ENCODE data around the gene TRPV6.

The TRPV6 gene

GRCh38 chr7:142886866-142887265 lies 1.3 kb upstream of the TRPV6 start:
- no peak for TF ChIP-seq CTCF (IDR thresholded peaks at IDR 0.05; ENCODE audit: control insufficient read depth, extremely low read depth, insufficient read depth)
- H3K4me3 ChIP-seq (ENCODE audit: low read depth, low read length), result no peak overlapping the region
- no peak for DNase-seq (ENCODE audit: low read depth)

- H3K4me3 ChIP-seq (ENCODE audit: low read depth, low read length), result peak overlapping the region; percentile 68
- no peak for TF ChIP-seq CTCF (IDR thresholded peaks at IDR 0.05; ENCODE audit: control insufficient read depth, extremely low read depth, insufficient read depth)
- no peak for DNase-seq (ENCODE audit: low read depth)
These were observed 1.3 kb downstream of the TRPV6 start for GRCh38 chr7:142884286-142884640.

GRCh38 chr7:142883571-142884285 lies 1.8 kb downstream of the TRPV6 start:
- peak overlapping the region; percentile 68 for H3K4me3 ChIP-seq (ENCODE audit: low read depth, low read length)
- no peak for DNase-seq (ENCODE audit: low read depth)
- no peak for TF ChIP-seq CTCF (IDR thresholded peaks at IDR 0.05; ENCODE audit: control insufficient read depth, extremely low read depth, insufficient read depth)

GRCh38 chr7:142883145-142883544 lies 2.4 kb downstream of the TRPV6 start:
- no peak for DNase-seq (ENCODE audit: low read depth)
- no peak for TF ChIP-seq CTCF (IDR thresholded peaks at IDR 0.05; ENCODE audit: control insufficient read depth, extremely low read depth, insufficient read depth)

GRCh38 chr7:142882338-142882678 lies 3.2 kb downstream of the TRPV6 start:
- H3K4me3 ChIP-seq (ENCODE audit: low read depth, low read length), result no peak overlapping the region
- no peak for DNase-seq (ENCODE audit: low read depth)
- TF ChIP-seq CTCF (IDR thresholded peaks at IDR 0.05; ENCODE audit: control insufficient read depth, extremely low read depth, insufficient read depth), result no peak

More at GRCh38 chr7:142883145-142883544, 2.4 kb downstream of the TRPV6 start:
- H3K4me3 ChIP-seq (ENCODE audit: low read depth, low read length), result no peak overlapping the region

GRCh38 chr7:142881586-142882337 lies 3.8 kb downstream of the TRPV6 start:
- DNase-seq (ENCODE audit: low read depth), result no peak

More at GRCh38 chr7:142881586-142882337, 3.8 kb downstream of the TRPV6 start:
- H3K4me3 ChIP-seq (ENCODE audit: low read depth, low read length), result no peak overlapping the region
- TF ChIP-seq CTCF (IDR thresholded peaks at IDR 0.05; ENCODE audit: control insufficient read depth, extremely low read depth, insufficient read depth), result no peak

All from LNCaP clone FGC (cell line).